Measurements from ENCODE around the gene CACNG6. TPM values are rescaled to one million over a fixed set of nuclear protein-coding genes. Genes with fewer than 3 reads are reported as not detected.

CACNG6 gene
- total and polyA plus RNA-seq, 2 donors (not counting 1 experiment from before 2014, with no cell fraction given) = under 0.01 TPM; not detected in 1

- no peaks in the 10 kb centered on the region for H4K20me1 ChIP-seq (ENCODE audit: control insufficient read depth, extremely low read depth, insufficient read depth, low read length)
- no peak overlapping the region for H3K4me3 ChIP-seq (replicated peaks in 1 of 4; ENCODE audit: control extremely low read depth in 1 of 4, insufficient read depth in 1 of 4, low read depth in 3 of 4, low read length in 4 of 4)
- H3K9me3 ChIP-seq (ENCODE audit: control insufficient read depth, insufficient read depth, low read depth, low read length) = no peaks in the 10 kb centered on the region
- H3K4me1 ChIP-seq (ENCODE audit: control insufficient read depth, extremely low read depth, insufficient read depth, low read length) = no peaks in the 10 kb centered on the region
- TF ChIP-seq EZH2 (IDR thresholded peaks at IDR 0.05; ENCODE audit: low read length, missing control alignments) (no peak), CTCF (conservative IDR thresholded peaks at IDR 0.05 in 1 of 2, IDR thresholded peaks at IDR 0.05 in 1 of 2; ENCODE audit: low read depth in 1 of 2, low read length in 2 of 2) (no peak)
- H3K27me3 ChIP-seq (ENCODE audit: control insufficient read depth, insufficient read depth, low read length) = peaks cover 13% of the 10 kb centered on the region
- no peak overlapping the region for H2AFZ ChIP-seq (ENCODE audit: low read length)
- H3K36me3 ChIP-seq (ENCODE audit: control insufficient read depth, insufficient read depth, low read length) = no peaks in the 10 kb centered on the region
- H3K79me2 ChIP-seq (ENCODE audit: control insufficient read depth, insufficient read depth, low read length) = no peaks in the 10 kb centered on the region
- H3K9ac ChIP-seq (ENCODE audit: insufficient read depth, low read length) = no peak overlapping the region
- DNase-seq (ENCODE audit: low read depth in 2 of 2) = no peak
- H3K27ac ChIP-seq (ENCODE audit: insufficient read depth, low read length) = no peak overlapping the region
- no peak overlapping the region for H3K4me2 ChIP-seq (ENCODE audit: extremely low read depth, insufficient read depth, low read length)
These were observed 1.4 kb downstream of the CACNG6 start for GRCh38 chr19:53992815-53993214.

GRCh38 chr19:53993448-53993847, 2.0 kb downstream of the CACNG6 start:
- TF ChIP-seq CTCF (conservative IDR thresholded peaks at IDR 0.05 in 1 of 2, IDR thresholded peaks at IDR 0.05 in 1 of 2; ENCODE audit: low read depth in 1 of 2, low read length in 2 of 2) (no peak), EZH2 (IDR thresholded peaks at IDR 0.05; ENCODE audit: low read length, missing control alignments) (no peak)
- Histone ChIP-seq H3K9me3 (ENCODE audit: control insufficient read depth, insufficient read depth, low read depth, low read length) (no peaks in the 10 kb centered on the region), H3K79me2 (ENCODE audit: control insufficient read depth, insufficient read depth, low read length) (no peaks in the 10 kb centered on the region), H3K27ac (ENCODE audit: insufficient read depth, low read length) (no peak overlapping the region), H2AFZ (ENCODE audit: low read length) (no peak overlapping the region), H3K9ac (ENCODE audit: insufficient read depth, low read length) (no peak overlapping the region), H4K20me1 (ENCODE audit: control insufficient read depth, extremely low read depth, insufficient read depth, low read length) (no peaks in the 10 kb centered on the region), H3K4me2 (ENCODE audit: extremely low read depth, insufficient read depth, low read length) (no peak overlapping the region), H3K27me3 (ENCODE audit: control insufficient read depth, insufficient read depth, low read length) (peaks cover 13% of the 10 kb centered on the region), H3K36me3 (ENCODE audit: control insufficient read depth, insufficient read depth, low read length) (no peaks in the 10 kb centered on the region), H3K4me1 (ENCODE audit: control insufficient read depth, extremely low read depth, insufficient read depth, low read length) (no peaks in the 10 kb centered on the region), H3K4me3 (replicated peaks in 1 of 4; ENCODE audit: control extremely low read depth in 1 of 4, insufficient read depth in 1 of 4, low read depth in 3 of 4, low read length in 4 of 4) (no peak overlapping the region)
- no peak for DNase-seq (ENCODE audit: low read depth in 2 of 2)

GRCh38 chr19:53994811-53995210, 3.4 kb downstream of the CACNG6 start:
- Histone ChIP-seq H3K79me2 (ENCODE audit: control insufficient read depth, insufficient read depth, low read length) (no peaks in the 10 kb centered on the region), H3K9me3 (ENCODE audit: control insufficient read depth, insufficient read depth, low read depth, low read length) (no peaks in the 10 kb centered on the region), H4K20me1 (ENCODE audit: control insufficient read depth, extremely low read depth, insufficient read depth, low read length) (no peaks in the 10 kb centered on the region), H3K4me3 (replicated peaks in 1 of 4; ENCODE audit: control extremely low read depth in 1 of 4, insufficient read depth in 1 of 4, low read depth in 3 of 4, low read length in 4 of 4) (no peak overlapping the region), H3K27me3 (ENCODE audit: control insufficient read depth, insufficient read depth, low read length) (peaks cover 15% of the 10 kb centered on the region), H3K9ac (ENCODE audit: insufficient read depth, low read length) (no peak overlapping the region), H3K36me3 (ENCODE audit: control insufficient read depth, insufficient read depth, low read length) (no peaks in the 10 kb centered on the region), H3K27ac (ENCODE audit: insufficient read depth, low read length) (no peak overlapping the region), H2AFZ (ENCODE audit: low read length) (no peak overlapping the region), H3K4me2 (ENCODE audit: extremely low read depth, insufficient read depth, low read length) (no peak overlapping the region), H3K4me1 (ENCODE audit: control insufficient read depth, extremely low read depth, insufficient read depth, low read length) (no peaks in the 10 kb centered on the region)
- DNase-seq (ENCODE audit: low read depth in 2 of 2) = peak in 1 of 2 donors; percentile 21
- TF ChIP-seq EZH2 (IDR thresholded peaks at IDR 0.05; ENCODE audit: low read length, missing control alignments) (no peak), CTCF (conservative IDR thresholded peaks at IDR 0.05 in 1 of 2, IDR thresholded peaks at IDR 0.05 in 1 of 2; ENCODE audit: low read depth in 1 of 2, low read length in 2 of 2) (no peak)
